Stomach (tissue), 9 donors: Measurements from ENCODE around the gene SYT2. TPM values are rescaled to one million over a fixed set of nuclear protein-coding genes. Genes with fewer than 3 reads are reported as not detected.

Experiments
- DNase-seq, 2 donors: peaks; one replicate each; pipeline versions ENCODE4 v3.0.0 to v3.0.0-alpha.2; 2013 to 2019
- H3K27ac ChIP-seq, 5 donors: fragments of 200-600 bp in 4 of 5; sonication (generic) in 4 of 5; one replicate each; pipeline ENCODE4 v1.5.1; 2013 to 2019; ENCODE audit warnings: mild to moderate bottlenecking in 1 of 5, moderate library complexity in 1 of 5
- H3K27me3 ChIP-seq, 3 donors: fragments of 200-600 bp; sonication (generic); one replicate each; pipeline ENCODE4 v1.5.1; 2017 to 2019; ENCODE audit warnings: mixed run types in 1 of 3
- H3K36me3 ChIP-seq, 4 donors: fragments of 200-600 bp; sonication (generic); 1 replicate in 3 of 4; 2 replicates in 1 of 4; pipeline ENCODE4 v1.5.1; 2016 to 2019
- H3K4me1 ChIP-seq, 4 donors: fragments of 200-600 bp; sonication (generic); one replicate each; pipeline ENCODE4 v1.5.1; 2016 to 2019
- H3K4me3 ChIP-seq, 4 donors: fragments of 200-600 bp; sonication (generic) in 3 of 4; one replicate each; pipeline ENCODE4 v1.5.1; 2016 to 2019; ENCODE audit warnings: mild to moderate bottlenecking in 1 of 4
- H3K9me3 ChIP-seq, 4 donors: fragments of 200-600 bp; sonication (generic); one replicate each; pipeline ENCODE4 v1.5.1; 2016 to 2019
- CTCF ChIP-seq, 7 experiments: fragments of 450-650 bp in 4 of 7; fragments of 200-600 bp in 3 of 7; sonication (generic) in 3 of 7; IDR thresholded peaks; one replicate each; pipeline ENCODE4 v1.5.1; 2016 to 2019; ENCODE audit warnings: antibody characterized with exemption in 7 of 7, control low read depth in 2 of 7, mild to moderate bottlenecking in 1 of 7
- EP300 ChIP-seq: sonication (generic); formaldehyde crosslinking; IDR thresholded peaks from one replicate; pipeline ENCODE4 v1.6.1; 2017; ENCODE audit warnings: antibody characterized with exemption
- POLR2A ChIP-seq, 4 donors: fragments of 450-650 bp; IDR thresholded peaks; one replicate each; pipeline ENCODE4 v1.6.1; 2016; ENCODE audit warnings: antibody characterized with exemption in 4 of 4, control low read depth in 2 of 4, mild to moderate bottlenecking in 1 of 4, moderate library complexity in 1 of 4
- POLR2AphosphoS5 ChIP-seq, 3 donors: sonication (generic); formaldehyde crosslinking; IDR thresholded peaks; one replicate each; pipeline ENCODE4 v1.6.1; 2016; ENCODE audit warnings: antibody characterized with exemption in 3 of 3
- WGBS, 5 donors: extraction: QIAGEN DNeasy Blood & Tissue Kit in 3 of 5; methylation state at CpG; one replicate each; pipeline versions ENCODE4 v1.1.5 to v1.1.7; 2013 to 2018; 5-methylcytosine and 5-hydroxymethylcytosine counted together
- intact Hi-C: fragments of 100-400 bp; cut with DNase I; formaldehyde crosslinking; loops from one replicate; pipeline ENCODE4 v1.15.1; 2023; ENCODE audit warnings: low total_unique reads
- polyA plus RNA-seq, 3 donors: library from polyadenylated mRNA; stranded (reverse); fragments of 200-250 nt; gene quantifications; one replicate each; pipeline ENCODE4 v1.2.3, GENCODE V29; 2013
- total RNA-seq, 5 donors: library from RNA; depleted of rRNA; stranded (reverse); fragments of >200 nt; gene quantifications; one replicate each; pipeline versions ENCODE4 v1.1.0 to v1.2.3, GENCODE V29; 2014 to 2016
- donor health status: healthy with polysubstance abuse.
- donor health status: Bipolar disorder and iron deficiency.
- donor health status: healthy.

SYT2 gene
- total and polyA plus RNA-seq, 8 donors: 0.18 to 0.29 TPM; not detected in 6

GRCh38 chr1:202708456-202709275 is 1.6 kb downstream of the SYT2 start:
- H3K27me3 ChIP-seq: peaks cover 11 to 88% (median 58%) of the 10 kb centered on the region in 3 donors
- no peaks in the 10 kb centered on the region for H3K9me3 ChIP-seq
- TF ChIP-seq EP300 (no peak), CTCF (IDR thresholded peaks at IDR 0.05) (no peak), POLR2AphosphoS5 (IDR thresholded peaks at IDR 0.05) (no peak), POLR2A (IDR thresholded peaks at IDR 0.05) (no peak)
- WGBS, 5 donors: 44 to 63% (median 57%) methylated on average over 11 to 12 of the region's 12 CpGs
- H3K4me1 ChIP-seq: peaks cover 10 to 27% (median 19%) of the 10 kb centered on the region in 4 donors
- H3K4me3 ChIP-seq: no peak overlapping the region
- H3K27ac ChIP-seq: no peak overlapping the region
- no peak for DNase-seq
- intact Hi-C loops: no loop called here
- no peaks in the 10 kb centered on the region for H3K36me3 ChIP-seq

- Histone ChIP-seq H3K4me3 (no peak overlapping the region), H3K27me3 (peaks cover 11 to 98% (median 61%) of the 10 kb centered on the region in 3 donors), H3K9me3 (no peaks in the 10 kb centered on the region), H3K27ac (no peak overlapping the region), H3K4me1 (peaks cover 10 to 19% (median 17%) of the 10 kb centered on the region in 4 donors), H3K36me3 (no peaks in the 10 kb centered on the region)
- TF ChIP-seq POLR2AphosphoS5 (IDR thresholded peaks at IDR 0.05) (no peak), EP300 (no peak), CTCF (IDR thresholded peaks at IDR 0.05) (no peak), POLR2A (IDR thresholded peaks at IDR 0.05) (no peak)
- intact Hi-C loops: no loop called here
- no peak for DNase-seq
- 70 to 79% (median 77%) methylated on average over 5 of the region's 5 CpGs for WGBS, 5 donors
Observed at GRCh38 chr1:202706851-202707250, 3.4 kb downstream of the SYT2 start.

GRCh38 chr1:202704601-202705000 is 5.7 kb downstream of the SYT2 start:
- TF ChIP-seq EP300: no peak
- no peak for TF ChIP-seq POLR2A (IDR thresholded peaks at IDR 0.05)
- TF ChIP-seq CTCF (IDR thresholded peaks at IDR 0.05): no peak
- TF ChIP-seq POLR2AphosphoS5 (IDR thresholded peaks at IDR 0.05): no peak
- intact Hi-C loops: no loop called here
- Histone ChIP-seq H3K27ac (no peak overlapping the region), H3K4me1 (peaks cover under 1 to 7% (median 6%) of the 10 kb centered on the region in 4 donors), H3K9me3 (no peaks in the 10 kb centered on the region), H3K36me3 (no peaks in the 10 kb centered on the region), H3K4me3 (no peak overlapping the region), H3K27me3 (peaks cover 11 to 82% (median 42%) of the 10 kb centered on the region in 3 donors)
- DNase-seq: no peak
- WGBS, 5 donors: 57 to 83% (median 62%) methylated on average over 4 of the region's 4 CpGs

GRCh38 chr1:202703191-202703590 is 7.1 kb downstream of the SYT2 start:
- H3K36me3 ChIP-seq: no peaks in the 10 kb centered on the region
- H3K27ac ChIP-seq: no peak overlapping the region
- DNase-seq: no peak
- no peak overlapping the region for H3K4me3 ChIP-seq
- WGBS, 5 donors: 63 to 72% (median 71%) methylated on average over 6 of the region's 6 CpGs
- intact Hi-C loops: no loop called here
- peaks cover 8 to 77% (median 28%) of the 10 kb centered on the region in 3 donors for H3K27me3 ChIP-seq
- no peaks in the 10 kb centered on the region for H3K9me3 ChIP-seq
- TF ChIP-seq EP300: no peak
- TF ChIP-seq POLR2AphosphoS5 (IDR thresholded peaks at IDR 0.05): no peak
- no peak for TF ChIP-seq POLR2A (IDR thresholded peaks at IDR 0.05)
- TF ChIP-seq CTCF (IDR thresholded peaks at IDR 0.05): no peak
- no peaks in the 10 kb centered on the region for H3K4me1 ChIP-seq
